Endothelial cell of umbilical vein (primary cell): ENCODE measurements around the gene EVPLL. TPM values are rescaled to one million over a fixed set of nuclear protein-coding genes. Genes with fewer than 3 reads are reported as not detected.

ENCODE experiments used
- BruUV-seq: library from RNA; stranded (reverse); fragments of 400-500 nt; replicated peaks from 2 replicates; lab custom pipeline; 2021; lab: Mats Ljungman, UMichigan
- CTCF ChIA-PET: fragments of 300-600, 350-600 bp; sonication (Branson Sonifier 250); formaldehyde crosslinking; loops from one replicate; lab custom pipeline; 2021; ENCODE audit warnings: antibody characterized with exemption, inconsistent platforms; lab: Charles Lee
- POLR2A ChIA-PET: fragments of 300-600, 350-600 bp; sonication (Branson Sonifier 250); formaldehyde crosslinking; loops from one replicate; lab custom pipeline; 2021; ENCODE audit warnings: antibody characterized with exemption, inconsistent platforms; lab: Charles Lee
- DNase-seq: peaks from one replicate; pipeline ENCODE4 v3.0.0-alpha.2; 2011; ENCODE audit warnings: low read depth, low spot score
- FAIRE-seq: peaks from 2 replicates; lab custom pipeline; 2011; peaks lifted over from hg19 to GRCh38; lab: Jason Lieb, UNC
- H2AFZ ChIP-seq: 2 replicates; pipeline ENCODE4 v1.6.0; 2012; ENCODE audit warnings: low read depth, low read length, control low read depth, inconsistent platforms
- H3K27ac ChIP-seq: 2 replicates; pipeline ENCODE4 v1.5.1; 2011; ENCODE audit warnings: low read depth, mild to moderate bottlenecking, control low read depth, low read length, moderate library complexity; ENCODE audit not compliant: insufficient read depth
- H3K27me3 ChIP-seq, 2 experiments: 2 replicates each; pipeline versions ENCODE4 v1.6.0 to v1.6.1; 2011; ENCODE audit warnings: low read length in 2 of 2, mixed read lengths in 1 of 2; ENCODE audit not compliant: control insufficient read depth in 2 of 2, insufficient read depth in 2 of 2
- H3K36me3 ChIP-seq, 2 experiments: 2 replicates in 1 of 2; 3 replicates in 1 of 2; pipeline ENCODE4 v1.5.1; 2011; ENCODE audit warnings: low read length in 2 of 2, mild to moderate bottlenecking in 1 of 2, moderate library complexity in 1 of 2; ENCODE audit not compliant: control insufficient read depth in 2 of 2, insufficient read depth in 2 of 2; ENCODE audit errors: extremely low read depth in 1 of 2
- H3K4me1 ChIP-seq: 3 replicates; pipeline ENCODE4 v1.5.1; 2011; ENCODE audit warnings: mild to moderate bottlenecking, low read length; ENCODE audit not compliant: control insufficient read depth, insufficient read depth; ENCODE audit errors: extremely low read depth
- H3K4me2 ChIP-seq: 2 replicates; pipeline ENCODE4 v1.6.1; 2011; ENCODE audit warnings: low read length, control low read depth, mixed read lengths; ENCODE audit not compliant: insufficient read depth
- H3K4me3 ChIP-seq, 3 experiments: fragments of 200-600 bp in 1 of 3; sonication (generic), shearing (Covaris generic) in 1 of 3; replicated peaks in 1 of 3; 2 replicates each; pipeline ENCODE4 v1.5.1; 2011 to 2016; ENCODE audit warnings: control low read depth in 3 of 3, low read length in 3 of 3, mild to moderate bottlenecking in 2 of 3, inconsistent platforms in 1 of 3, low read depth in 1 of 3, moderate library complexity in 1 of 3; ENCODE audit not compliant: insufficient read depth in 1 of 3
- H3K79me2 ChIP-seq: 2 replicates; pipeline ENCODE4 v1.6.0; 2012; ENCODE audit warnings: low read length, inconsistent platforms; ENCODE audit not compliant: control insufficient read depth, insufficient read depth
- H3K9ac ChIP-seq: replicated peaks from 2 replicates; pipeline ENCODE3; 2011; ENCODE audit warnings: low read length, control low read depth; ENCODE audit not compliant: insufficient read depth; ENCODE audit errors: extremely low read depth
- H3K9me1 ChIP-seq: replicated peaks from 3 replicates; pipeline ENCODE4 v1.6.0; 2011; ENCODE audit warnings: mild to moderate bottlenecking, low read length; ENCODE audit not compliant: control insufficient read depth, insufficient read depth; ENCODE audit errors: extremely low read depth
- H3K9me3 ChIP-seq: replicated peaks from 2 replicates; pipeline ENCODE4 v1.5.1; 2012; ENCODE audit warnings: low read length, inconsistent platforms; ENCODE audit not compliant: control insufficient read depth, insufficient read depth
- H4K20me1 ChIP-seq: replicated peaks from 2 replicates; pipeline ENCODE3; 2011; ENCODE audit warnings: mild to moderate bottlenecking, low read length; ENCODE audit not compliant: control insufficient read depth, insufficient read depth; ENCODE audit errors: extremely low read depth
- CTCF ChIP-seq, 2 donors: IDR thresholded peaks; 1 replicate in 1 of 2; 2 replicates in 1 of 2; pipeline ENCODE4 v1.5.1; 2011; ENCODE audit warnings: low read length in 2 of 2, mild to moderate bottlenecking in 2 of 2, moderate library complexity in 2 of 2, control low read depth in 1 of 2, inconsistent platforms in 1 of 2, low read depth in 1 of 2; ENCODE audit not compliant: insufficient read depth in 1 of 2; ENCODE audit errors: extremely low read depth in 1 of 2
- EZH2 ChIP-seq: IDR thresholded peaks from 2 replicates; pipeline ENCODE4 v1.6.1; 2012; ENCODE audit warnings: borderline replicate concordance, low read depth, mild to moderate bottlenecking, moderate library complexity, low read length, inconsistent platforms; ENCODE audit not compliant: severe bottlenecking
- FOS ChIP-seq: IDR thresholded peaks from 2 replicates; pipeline ENCODE4 v1.6.1; 2011; ENCODE audit warnings: mild to moderate bottlenecking, low read length, moderate library complexity, borderline replicate concordance; ENCODE audit not compliant: insufficient read depth
- GATA2 ChIP-seq: IDR thresholded peaks from 2 replicates; pipeline ENCODE4 v1.7.0; 2011; ENCODE audit warnings: low read depth, mild to moderate bottlenecking, moderate library complexity, mixed read lengths, low read length; ENCODE audit not compliant: insufficient read length, insufficient read depth
- JUN ChIP-seq: IDR thresholded peaks from 2 replicates; pipeline ENCODE4 v1.6.1; 2011; ENCODE audit warnings: borderline replicate concordance, low read depth; ENCODE audit not compliant: insufficient read length, insufficient read depth
- MAX ChIP-seq: IDR thresholded peaks from 2 replicates; pipeline ENCODE4 v1.6.1; 2011; ENCODE audit not compliant: insufficient read depth, insufficient read length
- MYC ChIP-seq: IDR thresholded peaks from one replicate; pipeline ENCODE4 v1.6.1; 2011; ENCODE audit warnings: mild to moderate bottlenecking, low read depth, low read length
- POLR2A ChIP-seq: IDR thresholded peaks from 2 replicates; pipeline ENCODE4 v1.6.1; 2012; ENCODE audit warnings: low read depth, mild to moderate bottlenecking, control low read depth, low read length
- POLR2AphosphoS5 ChIP-seq: IDR thresholded peaks from 2 replicates; pipeline ENCODE4 v1.6.1; 2012; ENCODE audit warnings: low read depth, mild to moderate bottlenecking, control low read depth, low read length, moderate library complexity; ENCODE audit not compliant: insufficient read depth
- dilution Hi-C: fragments of 300-500 bp; cut with MboI; formaldehyde crosslinking; loops from one replicate; pipeline ENCODE4 v1.15.0; 2019; ENCODE audit warnings: low sequenced_read_pairs; ENCODE audit not compliant: extremely low pct_ligation_motif_present
- intact Hi-C: fragments of 100-400 bp; cut with micrococcal nuclease; formaldehyde crosslinking; loops from one replicate; pipeline ENCODE4 v1.10.0; 2022
- polyA plus RNA-seq, 4 experiments: library from polyadenylated mRNA; depleted of rRNA in 3 of 4; stranded (reverse) in 3 of 4; unstranded in 1 of 4; fragments of >200 nt; gene quantifications; 2 replicates each; pipeline versions ENCODE4 v1.2.1 to v1.2.3, GENCODE V29; 2011 to 2012; ENCODE audit warnings: missing spikeins in 1 of 4
- total RNA-seq: library from RNA; stranded (reverse); gene quantifications from 2 replicates; pipeline ENCODE4 v1.2.3, GENCODE V29; 2021

EVPLL gene
- total and polyA plus RNA-seq, 2 donors (not counting 3 experiments of a cell fraction or from before 2014, with no cell fraction given) = not detected

GRCh38 chr17:18374216-18374615 is 3.4 kb upstream of the EVPLL start:
- no peaks in the 10 kb centered on the region for H3K9me3 ChIP-seq
- no peaks in the 10 kb centered on the region for H3K9me1 ChIP-seq
- H3K27ac ChIP-seq = no peak overlapping the region
- POLR2A ChIA-PET = no interaction called here
- H3K27me3 ChIP-seq = peaks cover 0 to 4% of the 10 kb centered on the region in 2 experiments
- DNase-seq = no peak
- CTCF ChIA-PET = interaction anchor here (1.2 to 1.3 kb wide), 2 partner anchors 17 to 54 kb away, joined by 3 read pairs; no protein-coding TSS in a partner anchor
- H3K36me3 ChIP-seq = no peaks in the 10 kb centered on the region
- no peak overlapping the region for H2AFZ ChIP-seq
- no peaks in the 10 kb centered on the region for H3K4me1 ChIP-seq
- no peaks in the 10 kb centered on the region for H4K20me1 ChIP-seq
- H3K79me2 ChIP-seq = no peaks in the 10 kb centered on the region
- intact Hi-C loops = no loop called here
- no peak overlapping the region for H3K4me3 ChIP-seq
- no TSS peak for BruUV-seq
- H3K4me2 ChIP-seq = no peak overlapping the region
- no peak overlapping the region for H3K9ac ChIP-seq
- TF ChIP-seq GATA2 (no peak), JUN (no peak), CTCF (IDR thresholded peaks at IDR 0.05; ENCODE audit: extremely low read depth in 1 of 2, insufficient read depth in 1 of 2, low read depth in 1 of 2, low read length in 2 of 2) (no peak), EZH2 (no peak), POLR2AphosphoS5 (no peak), POLR2A (no peak), MAX (no peak), FOS (no peak), MYC (no peak)
- dilution Hi-C loops = no loop called here
- FAIRE-seq = no peak
